DMS 273 treated with DMSO at 0.1 percent for 48 hours (cell line): ENCODE measurements around the gene ETV4.

Experiments used
- DNase-seq: peaks from one replicate; lab custom pipeline; 2025; lab: John Stamatoyannopoulos, UW

The ETV4 gene

GRCh38 chr17:43543300-43543699 lies 2.8 kb downstream of the ETV4 start:
- DNase-seq, result no peak

DNA sequence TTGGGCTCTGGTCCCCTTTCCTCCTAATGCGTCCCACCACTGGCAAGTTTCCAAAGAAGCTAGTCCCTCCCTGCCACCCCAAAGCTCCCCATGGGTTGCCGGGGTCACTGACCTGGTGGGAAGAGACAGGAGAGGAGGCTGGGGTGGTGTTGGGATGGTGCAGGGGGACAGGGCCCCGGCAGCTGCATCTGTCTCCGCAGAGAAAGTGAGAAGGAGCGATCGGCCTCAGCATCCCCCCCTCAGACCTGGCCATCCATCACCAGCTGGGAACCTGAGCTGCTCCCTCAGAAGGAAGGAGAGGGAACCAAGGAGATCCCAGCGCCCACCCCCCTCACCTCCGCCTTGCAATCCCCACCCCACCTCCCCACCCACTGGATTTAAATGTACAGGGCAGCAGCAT lies 3.3 kb downstream of the ETV4 start:
- no peak for DNase-seq

- no peak for DNase-seq
Observed at GRCh38 chr17:43540821-43541674, 5.1 kb downstream of the ETV4 start.

DNA sequence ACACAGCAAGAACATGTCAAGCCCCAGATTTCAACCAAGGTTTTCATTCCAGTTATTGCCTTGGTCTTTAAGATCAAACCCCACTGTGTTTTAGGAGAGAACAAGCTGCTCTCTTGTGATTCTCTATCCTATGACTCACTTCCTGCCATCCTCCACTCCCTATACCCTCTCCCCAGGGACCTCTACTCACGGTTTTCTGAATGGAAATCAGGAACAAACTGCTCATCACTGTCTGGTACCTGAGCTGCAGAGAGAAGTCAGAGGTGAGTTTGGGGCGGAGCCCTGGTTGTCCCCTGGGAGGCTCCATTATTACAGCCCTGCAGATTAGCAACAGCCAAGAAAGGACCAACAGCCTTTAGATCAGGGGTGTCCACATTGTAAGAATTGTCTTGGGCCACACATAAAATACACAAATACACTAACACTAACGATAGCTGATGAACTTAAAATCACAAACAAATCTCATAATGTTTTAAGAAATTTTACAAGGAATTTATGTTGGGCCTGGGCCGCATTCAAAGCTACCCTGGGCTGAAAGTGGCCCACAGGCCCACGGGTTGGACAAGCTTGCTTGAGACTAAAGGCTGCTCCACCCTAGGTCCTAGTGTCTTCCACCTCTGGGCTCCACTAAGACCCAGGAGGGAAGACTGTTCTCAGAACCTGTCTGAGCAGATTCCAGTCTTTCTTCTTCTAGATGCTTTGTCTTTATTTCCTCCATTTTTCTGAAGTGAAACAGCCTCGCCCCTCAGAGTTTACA lies 9.7 kb downstream of the ETV4 start:
- DNase-seq, result no peak

- no peak for DNase-seq
Observed at GRCh38 chr17:43534909-43535308, 11.2 kb downstream of the ETV4 start.

DNA sequence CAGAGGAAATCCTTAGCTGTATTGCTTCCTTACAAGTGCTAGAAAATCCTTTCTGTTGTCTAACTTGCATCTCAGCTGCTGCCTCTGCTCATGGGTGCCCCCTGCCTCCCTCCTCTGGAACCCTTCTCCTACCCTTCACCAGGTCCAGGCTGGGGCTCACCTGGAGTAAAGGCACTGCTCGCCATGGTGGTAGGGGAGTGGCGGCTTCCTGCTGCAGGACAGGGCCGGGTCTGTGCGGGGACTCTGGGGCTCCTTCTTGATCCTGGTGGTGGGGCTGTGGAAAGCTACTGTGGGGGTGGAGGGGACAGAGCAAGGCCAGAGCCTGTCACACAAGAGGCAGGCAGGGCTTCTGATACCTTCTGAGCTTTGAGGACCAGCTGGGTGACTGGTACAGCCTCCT lies 12.4 kb downstream of the ETV4 start:
- no peak for DNase-seq

DNA sequence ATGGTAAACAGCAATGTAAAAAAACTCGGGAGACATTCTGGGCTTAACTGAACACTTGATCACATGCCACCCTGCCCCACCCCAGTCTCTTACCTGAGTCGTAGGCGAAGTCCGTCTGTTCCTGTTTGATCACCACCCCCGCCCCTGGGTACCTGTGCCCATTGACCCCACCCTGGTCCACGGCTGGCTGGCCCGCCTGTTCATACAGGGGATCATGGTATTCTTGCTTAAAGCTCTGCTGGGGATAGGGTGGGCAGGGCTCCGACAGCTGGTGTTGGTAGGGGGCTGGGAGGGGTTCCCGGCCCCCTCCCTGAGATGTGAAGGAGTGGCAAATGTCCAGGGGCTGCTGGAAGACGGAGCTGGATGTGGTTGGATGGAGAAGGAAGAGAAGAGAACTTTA lies 13.6 kb downstream of the ETV4 start:
- DNase-seq, result no peak

GRCh38 chr17:43531955-43532354 lies 14.2 kb downstream of the ETV4 start:
- no peak for DNase-seq

GRCh38 chr17:43531082-43531378 lies 15.1 kb downstream of the ETV4 start:
- DNase-seq, result no peak

GRCh38 chr17:43530288-43531081 lies 15.7 kb downstream of the ETV4 start:
- DNase-seq, result peak; percentile 79

DNA sequence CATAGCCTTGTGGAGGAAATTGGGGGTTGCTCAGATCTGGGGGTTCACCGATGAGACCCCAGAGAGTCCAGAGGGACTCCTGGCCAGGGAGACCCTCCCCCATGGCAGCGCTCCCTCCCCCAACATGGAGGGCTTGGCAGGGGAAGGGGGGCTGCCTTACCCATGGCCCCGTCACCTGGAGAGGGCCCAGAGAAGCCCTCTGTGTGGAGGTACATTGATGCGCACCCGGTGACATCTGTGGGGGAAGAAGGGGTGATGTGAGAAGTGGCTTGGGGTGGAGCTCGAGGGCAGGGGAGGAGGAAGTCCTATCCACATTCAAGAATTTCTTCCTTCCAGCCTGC lies 16.2 kb downstream of the ETV4 start:
- no peak for DNase-seq

DNA sequence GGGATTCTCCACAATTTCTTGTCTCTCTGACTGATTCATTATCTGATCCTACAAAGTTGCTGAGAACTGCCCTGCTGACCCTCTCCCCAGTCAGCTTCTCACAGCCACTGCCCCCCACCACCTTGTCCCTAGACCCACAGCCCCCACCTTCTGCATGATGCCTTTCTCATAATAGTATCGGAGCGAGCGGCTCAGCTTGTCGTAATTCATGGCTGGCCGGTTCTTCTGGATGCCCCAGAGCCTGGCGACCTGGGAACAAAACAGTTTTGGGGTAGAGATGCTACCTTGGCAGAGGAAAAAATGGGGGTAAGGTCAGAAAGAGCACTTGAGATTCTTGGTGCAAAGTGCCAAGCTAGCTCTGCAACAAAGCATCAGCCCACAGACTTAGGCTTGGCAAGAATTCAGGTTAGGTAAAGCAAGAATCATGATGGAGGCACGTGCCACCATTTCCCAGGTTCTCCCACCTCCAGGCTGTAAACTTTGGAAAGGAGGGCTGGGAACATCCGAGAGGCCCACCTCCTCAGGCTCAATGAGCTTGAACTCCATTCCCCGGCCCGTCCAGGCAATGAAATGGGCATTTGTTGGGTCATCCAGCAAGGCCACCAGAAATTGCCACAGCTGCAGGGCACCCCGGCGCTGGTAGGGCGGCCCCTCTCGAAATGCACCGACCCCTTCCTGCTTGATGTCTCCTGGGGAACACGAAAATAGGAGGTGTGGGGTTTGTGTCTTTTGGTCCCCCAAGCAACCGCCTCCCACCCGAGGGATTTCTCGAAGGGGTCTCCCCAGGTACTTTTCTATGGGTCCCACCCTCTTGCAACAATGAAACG lies 16.9 kb downstream of the ETV4 start:
- no peak for DNase-seq

DNA sequence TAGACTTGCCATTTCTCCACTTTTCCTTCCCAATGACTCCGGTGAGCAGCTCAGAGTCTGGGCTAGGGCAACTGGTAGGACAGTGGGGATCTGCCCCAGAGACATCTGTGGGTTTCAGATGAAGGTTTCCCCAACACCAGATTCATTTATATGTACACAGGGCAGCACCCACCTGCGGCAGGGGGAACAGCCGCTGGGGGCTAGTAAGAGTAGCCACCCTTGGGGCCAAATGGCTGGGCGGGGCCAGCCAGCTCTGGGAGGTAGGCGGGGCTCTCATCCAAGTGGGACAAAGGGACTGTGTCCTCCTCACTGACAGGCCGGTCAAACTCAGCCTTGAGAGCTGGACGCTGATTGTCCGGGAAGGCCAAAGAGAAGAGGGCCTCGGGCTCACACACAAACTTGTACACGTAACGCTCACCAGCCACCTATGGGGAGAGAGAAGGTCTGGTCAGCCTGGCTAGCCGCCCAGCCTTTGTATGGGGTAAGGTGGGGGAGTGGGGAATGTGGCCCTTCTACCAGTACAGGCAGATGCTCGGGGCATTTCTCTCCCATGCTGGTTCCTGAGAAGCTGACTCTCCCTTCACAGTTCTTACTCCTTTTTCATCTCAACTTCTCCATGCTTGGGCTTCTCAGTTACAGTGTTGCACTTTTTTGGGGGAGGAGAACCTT lies 17.7 kb downstream of the ETV4 start:
- no peak for DNase-seq

DNA sequence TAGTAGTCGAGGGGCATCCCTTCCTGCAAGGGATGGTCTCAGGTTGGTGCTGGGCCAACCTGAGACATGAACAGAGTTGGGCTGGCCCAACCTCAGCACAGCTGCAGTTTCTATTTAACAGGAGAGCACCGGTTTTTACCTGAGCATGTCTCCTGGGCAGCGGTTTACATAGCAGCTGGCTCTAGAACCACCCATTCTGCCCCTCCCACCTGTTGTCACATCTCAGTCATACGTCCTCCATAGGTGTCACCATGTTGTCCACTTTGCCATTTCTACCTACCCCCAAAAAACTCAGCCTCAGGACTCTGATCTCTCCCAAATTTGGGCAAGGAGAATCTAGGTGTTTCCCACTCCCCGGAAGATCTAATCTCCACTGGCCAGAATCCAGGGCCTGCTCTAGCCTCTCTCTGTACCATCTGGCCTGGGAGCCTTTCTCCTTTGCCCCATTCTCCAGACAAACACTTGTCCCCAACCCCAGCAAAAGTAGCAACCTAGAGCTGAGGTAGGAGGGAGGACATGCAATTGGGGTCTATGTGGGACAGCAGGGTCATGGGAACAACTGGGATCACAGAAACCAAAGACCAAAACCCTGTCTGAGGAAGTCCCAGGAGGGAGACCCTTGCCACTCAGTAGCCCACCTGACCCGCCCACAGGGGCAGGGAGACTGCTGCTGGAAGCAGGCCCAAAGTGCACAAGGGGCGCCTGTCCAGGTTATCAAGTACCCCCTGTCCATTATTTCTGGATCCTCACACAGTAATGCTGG lies 19.1 kb downstream of the ETV4 start:
- DNase-seq, result peak; percentile 22

DNA sequence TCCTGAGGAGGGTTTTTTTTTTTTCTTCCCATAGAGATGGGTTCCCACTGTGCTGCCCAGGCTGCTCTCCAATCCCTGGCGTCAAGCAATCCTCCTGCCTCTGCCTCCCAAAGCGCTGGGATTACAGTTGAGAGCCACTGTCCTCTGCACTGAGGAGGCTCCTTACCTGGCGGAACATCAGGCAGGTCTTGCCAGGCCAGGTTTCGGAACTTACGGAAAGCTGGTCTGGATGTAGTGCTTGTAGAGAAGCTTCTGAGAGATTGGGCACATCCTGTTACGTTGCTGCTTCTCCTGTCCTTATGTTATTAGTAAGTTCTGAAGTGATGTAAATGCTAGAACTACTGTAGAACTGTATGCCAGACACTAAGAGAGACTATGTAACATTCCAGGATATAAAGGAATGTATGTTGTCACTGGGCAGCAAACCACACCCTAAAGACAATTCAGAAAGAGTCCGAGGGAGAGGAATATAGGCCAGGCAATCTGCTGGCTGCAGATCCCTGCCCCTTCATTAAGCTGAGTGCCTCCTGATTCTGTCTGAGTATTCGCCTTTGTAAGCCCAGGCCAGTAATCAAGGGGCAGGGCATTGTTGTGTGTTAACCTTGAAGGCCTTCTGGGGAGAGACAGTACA lies 21.1 kb downstream of the ETV4 start:
- no peak for DNase-seq

DNA sequence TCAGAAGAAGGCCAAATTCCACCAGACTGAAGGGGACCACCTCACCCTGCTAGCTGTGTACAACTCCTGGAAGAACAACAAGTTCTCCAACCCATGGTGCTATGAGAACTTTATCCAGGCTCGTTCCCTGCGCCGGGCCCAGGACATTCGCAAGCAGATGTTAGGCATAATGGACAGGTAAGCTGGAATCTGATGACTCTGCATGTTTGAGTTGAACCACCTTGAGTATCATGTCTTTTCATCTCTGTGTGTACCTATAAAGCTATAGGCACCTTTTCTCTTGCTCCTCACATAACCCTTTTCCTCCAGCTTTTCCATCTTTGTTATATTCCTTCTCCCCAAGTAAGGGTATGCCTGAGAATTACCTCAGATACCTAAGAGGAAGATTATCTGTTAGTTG lies 24.8 kb downstream of the ETV4 start:
- no peak for DNase-seq

DNA sequence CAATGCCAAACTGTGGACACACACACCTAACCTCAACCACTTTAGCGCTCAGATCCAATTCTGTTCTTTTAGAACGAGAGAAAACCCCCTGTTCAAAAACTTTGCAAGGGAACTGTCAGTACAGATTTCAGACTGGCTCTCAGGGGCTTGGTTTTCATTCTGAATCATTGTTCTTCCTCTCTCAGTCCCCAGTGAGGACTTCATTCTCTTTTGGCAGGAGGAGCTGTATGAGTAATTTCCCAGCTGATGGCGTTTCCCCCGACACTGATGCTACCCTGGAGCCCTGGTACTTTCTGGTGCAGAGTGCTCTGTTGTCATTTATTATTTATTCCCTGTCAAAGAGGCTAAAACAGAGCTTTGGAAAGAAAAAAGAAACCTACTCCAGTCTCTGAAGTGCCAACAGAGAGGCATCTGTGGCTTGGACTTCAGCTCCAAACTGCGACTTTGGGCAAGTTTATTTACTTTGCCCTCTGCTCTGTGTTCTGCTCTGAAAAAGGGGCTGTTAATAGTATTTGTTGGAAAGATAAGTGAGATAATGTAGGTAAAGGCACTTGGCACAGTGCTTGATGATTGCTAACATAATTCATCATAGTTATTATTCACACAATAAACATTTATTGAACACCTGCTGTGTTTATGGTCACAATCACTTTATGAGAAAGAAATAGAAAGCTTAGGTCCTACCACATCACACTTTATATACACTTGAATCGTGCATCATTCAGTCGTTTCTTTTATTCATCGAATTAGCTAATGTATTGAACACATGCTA lies 28.3 kb downstream of the ETV4 start:
- DNase-seq, result no peak

- DNase-seq, result no peak
Observed at GRCh38 chr17:43517161-43517560, 29.0 kb downstream of the ETV4 start.

- DNase-seq, result no peak
Observed at GRCh38 chr17:43515656-43516055, 30.5 kb downstream of the ETV4 start.
